KMS-11 (cell line): ENCODE measurements around the gene GCNT2.
"Not testable (repeated sequence)": the region's sequence is repeated elsewhere in the genome, so short reads cannot be mapped to it uniquely, and the experiment has no call there.

Source experiments
- H2AFZ ChIP-seq: fragments of 200-600 bp; sonication (generic); 2 replicates; pipeline ENCODE4 v1.6.1; 2016; ENCODE audit warnings: antibody characterized with exemption, mixed run types, low read depth
- H3K27ac ChIP-seq: fragments of 200-600 bp; sonication (generic); 2 replicates; pipeline ENCODE4 v1.6.1; 2016; ENCODE audit warnings: mild to moderate bottlenecking, mixed run types
- H3K27me3 ChIP-seq: fragments of 200-600 bp; sonication (generic); 2 replicates; pipeline ENCODE4 v1.6.1; 2017; ENCODE audit warnings: mild to moderate bottlenecking, low read depth, mixed run types, moderate library complexity; ENCODE audit not compliant: insufficient read depth
- H3K36me3 ChIP-seq: fragments of 200-600 bp; sonication (generic); 2 replicates; pipeline ENCODE4 v1.6.1; 2017; ENCODE audit warnings: mild to moderate bottlenecking, mixed run types; ENCODE audit not compliant: insufficient read depth
- H3K4me1 ChIP-seq: fragments of 200-600 bp; sonication (generic); 2 replicates; pipeline ENCODE4 v1.6.1; 2016; ENCODE audit warnings: mild to moderate bottlenecking, low read depth, mixed run types; ENCODE audit not compliant: poor library complexity, severe bottlenecking
- H3K4me2 ChIP-seq: fragments of 200-600 bp; sonication (generic); 2 replicates; pipeline ENCODE4 v1.7.0; 2016; ENCODE audit warnings: mild to moderate bottlenecking, mixed run types
- H3K4me3 ChIP-seq: fragments of 200-600 bp; sonication (generic); IDR thresholded peaks from 2 replicates; pipeline ENCODE4 v1.6.1; 2017; ENCODE audit warnings: low read depth, low read length, mixed read lengths; ENCODE audit not compliant: insufficient read depth
- H3K79me2 ChIP-seq: fragments of 200-600 bp; sonication (generic); 2 replicates; pipeline ENCODE4 v1.6.1; 2016; ENCODE audit warnings: low read depth, mixed run types; ENCODE audit not compliant: insufficient read depth
- H3K9ac ChIP-seq: fragments of 200-600 bp; sonication (generic); 2 replicates; pipeline ENCODE4 v1.6.1; 2016; ENCODE audit warnings: mild to moderate bottlenecking, mixed run types
- H4K20me1 ChIP-seq: fragments of 200-600 bp; sonication (generic); 2 replicates; pipeline ENCODE4 v1.6.1; 2016; ENCODE audit warnings: mild to moderate bottlenecking, mixed run types; ENCODE audit not compliant: insufficient read depth
- TF ChIP-seq, protein P1 (sequence below): fragments of 200-600 bp; sonication (generic); conservative IDR thresholded peaks from 2 replicates; pipeline ENCODE4 v1.6.1; 2017; ENCODE audit warnings: low read depth, mild to moderate bottlenecking, antibody characterized with exemption, low read length, moderate library complexity, mixed read lengths

The GCNT2 gene

DNA sequence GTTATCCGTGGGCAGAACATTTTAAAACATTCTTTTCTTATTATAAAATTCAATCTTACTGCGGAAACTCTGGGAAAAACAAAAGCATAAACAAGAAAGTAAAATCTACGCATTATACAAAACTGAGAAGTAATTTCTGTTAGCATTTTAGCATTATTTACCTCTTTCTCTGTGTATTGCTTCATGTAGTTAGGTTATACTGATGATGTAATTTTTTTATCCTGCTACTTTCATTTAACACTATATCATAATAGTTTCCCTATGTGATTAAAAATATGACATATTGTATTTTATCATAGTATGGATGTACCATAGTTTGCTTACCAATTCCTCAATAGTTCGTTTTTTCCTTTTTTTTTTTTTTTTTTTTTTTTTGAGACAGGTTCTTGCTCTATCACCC is 4.2 kb upstream of the GCNT2 start:
- no peak overlapping the region for H3K27ac ChIP-seq
- TF ChIP-seq, protein P1, sequence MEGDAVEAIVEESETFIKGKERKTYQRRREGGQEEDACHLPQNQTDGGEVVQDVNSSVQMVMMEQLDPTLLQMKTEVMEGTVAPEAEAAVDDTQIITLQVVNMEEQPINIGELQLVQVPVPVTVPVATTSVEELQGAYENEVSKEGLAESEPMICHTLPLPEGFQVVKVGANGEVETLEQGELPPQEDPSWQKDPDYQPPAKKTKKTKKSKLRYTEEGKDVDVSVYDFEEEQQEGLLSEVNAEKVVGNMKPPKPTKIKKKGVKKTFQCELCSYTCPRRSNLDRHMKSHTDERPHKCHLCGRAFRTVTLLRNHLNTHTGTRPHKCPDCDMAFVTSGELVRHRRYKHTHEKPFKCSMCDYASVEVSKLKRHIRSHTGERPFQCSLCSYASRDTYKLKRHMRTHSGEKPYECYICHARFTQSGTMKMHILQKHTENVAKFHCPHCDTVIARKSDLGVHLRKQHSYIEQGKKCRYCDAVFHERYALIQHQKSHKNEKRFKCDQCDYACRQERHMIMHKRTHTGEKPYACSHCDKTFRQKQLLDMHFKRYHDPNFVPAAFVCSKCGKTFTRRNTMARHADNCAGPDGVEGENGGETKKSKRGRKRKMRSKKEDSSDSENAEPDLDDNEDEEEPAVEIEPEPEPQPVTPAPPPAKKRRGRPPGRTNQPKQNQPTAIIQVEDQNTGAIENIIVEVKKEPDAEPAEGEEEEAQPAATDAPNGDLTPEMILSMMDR, result no peak
- H3K79me2 ChIP-seq, result no peaks in the 10 kb centered on the region
- no peaks in the 10 kb centered on the region for H3K4me1 ChIP-seq
- no peaks in the 10 kb centered on the region for H3K27me3 ChIP-seq
- no peak overlapping the region for H2AFZ ChIP-seq
- no peak overlapping the region for H3K9ac ChIP-seq
- H3K36me3 ChIP-seq, result no peaks in the 10 kb centered on the region
- no peaks in the 10 kb centered on the region for H4K20me1 ChIP-seq
- H3K4me3 ChIP-seq, result no peak overlapping the region
- no peak overlapping the region for H3K4me2 ChIP-seq

DNA sequence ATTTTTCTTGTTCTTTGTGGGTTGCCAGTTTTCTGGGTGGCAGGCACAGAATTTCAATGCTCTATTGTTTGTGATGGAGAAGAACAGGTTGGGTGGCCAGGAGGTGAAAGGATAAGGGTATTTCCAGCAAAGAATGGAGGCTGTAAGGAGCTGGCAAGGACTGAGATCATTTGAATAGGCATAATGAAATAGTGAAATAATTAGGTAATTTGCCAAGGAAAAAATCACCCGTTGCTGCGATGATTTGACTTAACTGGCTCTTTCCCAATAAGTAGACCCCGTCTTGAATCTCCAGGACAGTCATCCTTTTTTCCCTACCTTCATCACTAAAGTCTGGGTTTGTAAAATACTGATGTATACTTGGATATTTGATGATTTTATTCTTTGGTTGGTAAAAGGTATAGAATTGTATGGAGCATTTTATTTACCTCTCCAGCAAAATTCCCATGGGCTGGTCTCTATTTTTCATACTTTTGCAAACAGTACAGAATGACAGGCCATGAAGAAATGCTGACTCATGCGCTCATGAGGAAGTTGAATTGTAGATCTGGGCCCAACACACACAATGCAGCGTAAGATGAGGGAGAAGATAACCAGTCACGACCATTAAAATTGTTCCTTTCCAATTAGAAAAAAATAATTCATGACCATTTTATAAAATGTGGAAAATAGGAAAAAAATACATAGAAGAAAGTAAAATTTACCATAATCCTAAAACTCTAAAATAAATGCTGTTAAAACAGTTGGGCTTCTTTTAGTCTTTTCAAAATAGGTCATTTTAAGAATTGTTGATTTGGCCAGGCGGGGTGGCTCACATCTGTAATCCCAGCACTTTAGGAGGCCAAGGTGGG is 2.4 kb upstream of the GCNT2 start:
- Histone ChIP-seq H3K27me3 (no peaks in the 10 kb centered on the region), H3K27ac (no peak overlapping the region), H3K79me2 (no peaks in the 10 kb centered on the region), H4K20me1 (no peaks in the 10 kb centered on the region), H3K36me3 (no peaks in the 10 kb centered on the region), H3K4me2 (no peak overlapping the region), H3K4me3 (no peak overlapping the region), H2AFZ (no peak overlapping the region), H3K4me1 (no peaks in the 10 kb centered on the region), H3K9ac (no peak overlapping the region)
- TF ChIP-seq, protein P1, result no peak

DNA sequence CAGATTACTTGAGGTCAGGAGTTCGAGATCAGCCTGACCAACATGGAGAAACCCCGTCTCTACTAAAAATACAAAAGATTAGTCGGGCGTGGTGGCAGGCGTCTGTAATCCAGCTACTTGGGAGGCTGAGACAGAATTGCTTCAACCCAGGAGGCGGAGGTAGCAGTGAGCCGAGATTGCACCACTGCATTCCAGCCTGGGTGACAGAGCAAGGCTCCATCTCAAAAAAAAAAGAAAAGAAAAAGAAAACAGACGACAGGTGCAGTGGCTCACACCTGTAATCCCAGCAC is 1.8 kb upstream of the GCNT2 start:
- H4K20me1 ChIP-seq, H3K4me3 ChIP-seq, H3K79me2 ChIP-seq, H2AFZ ChIP-seq, H3K27me3 ChIP-seq, H3K27ac ChIP-seq, H3K36me3 ChIP-seq, H3K4me1 ChIP-seq, H3K9ac ChIP-seq, H3K4me2 ChIP-seq: not testable (repeated sequence)

DNA sequence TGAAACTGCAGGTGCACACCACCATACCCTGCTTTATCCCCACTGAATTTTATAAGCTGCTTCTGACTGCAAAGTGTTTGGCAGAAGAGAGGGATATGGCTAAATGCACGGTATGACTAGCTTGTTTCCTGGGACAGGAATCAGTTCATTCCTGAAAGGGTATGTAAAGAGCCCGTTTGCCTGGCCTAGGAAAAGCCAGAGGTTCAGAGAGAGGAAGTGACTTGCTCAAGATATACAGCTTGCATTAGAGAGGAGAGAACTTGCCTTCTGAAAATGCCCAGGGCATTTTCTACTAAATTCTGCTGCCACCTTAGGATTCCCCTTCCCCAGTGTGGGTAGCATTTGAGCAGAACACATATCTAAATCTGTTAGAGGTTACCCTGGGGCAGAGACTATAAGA is 683 bp upstream of the GCNT2 start:
- TF ChIP-seq, protein P1, result no peak
- Histone ChIP-seq H3K9ac (no peak overlapping the region), H2AFZ (no peak overlapping the region), H3K27me3 (no peaks in the 10 kb centered on the region), H4K20me1 (no peaks in the 10 kb centered on the region), H3K4me3 (no peak overlapping the region), H3K36me3 (no peaks in the 10 kb centered on the region), H3K4me2 (no peak overlapping the region), H3K79me2 (no peaks in the 10 kb centered on the region), H3K4me1 (no peaks in the 10 kb centered on the region), H3K27ac (no peak overlapping the region)

DNA sequence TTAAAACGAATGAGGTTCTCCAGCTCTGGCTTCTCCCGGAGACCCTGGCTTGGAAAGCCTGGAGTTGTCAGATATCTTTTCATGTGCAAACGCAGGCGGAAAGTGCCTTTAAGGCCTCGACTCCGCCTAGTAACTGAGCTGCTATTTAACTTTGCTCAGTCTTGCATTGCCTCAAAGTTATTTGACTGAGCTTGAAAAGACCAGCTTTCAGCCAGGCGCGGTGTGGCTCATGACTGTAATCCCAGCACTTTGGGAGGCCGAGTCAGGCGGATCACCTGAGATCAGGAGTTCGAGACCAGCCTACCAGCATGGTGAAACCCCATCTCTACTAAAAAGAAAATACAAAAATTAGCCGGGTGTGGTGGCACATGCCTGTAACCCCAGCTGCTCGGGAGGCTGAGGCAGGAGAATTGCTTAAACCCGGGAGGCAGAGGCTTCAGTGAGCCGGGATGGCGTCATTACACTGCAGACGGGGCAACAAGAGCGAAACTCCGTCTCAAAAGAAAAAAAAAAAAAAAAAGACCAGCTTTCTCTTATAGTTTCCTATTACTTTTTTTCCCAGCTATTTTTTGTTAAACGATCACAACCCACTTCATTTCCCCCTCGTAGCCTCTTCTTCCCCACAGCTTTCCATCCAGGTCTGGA is 1.9 kb downstream of the GCNT2 start:
- no peak overlapping the region for H3K4me2 ChIP-seq

More for the DNA sequence above, 1.9 kb downstream of the GCNT2 start:
- H3K27me3 ChIP-seq, result no peaks in the 10 kb centered on the region
- no peaks in the 10 kb centered on the region for H3K36me3 ChIP-seq
- H3K4me1 ChIP-seq, result no peaks in the 10 kb centered on the region
- TF ChIP-seq, protein P1, result no peak
- no peak overlapping the region for H3K27ac ChIP-seq
- H2AFZ ChIP-seq, result no peak overlapping the region
- H3K79me2 ChIP-seq, result no peaks in the 10 kb centered on the region
- H3K4me3 ChIP-seq, result no peak overlapping the region
- H3K9ac ChIP-seq, result no peak overlapping the region
- no peaks in the 10 kb centered on the region for H4K20me1 ChIP-seq
